Loucy (cell line): ENCODE results near the gene ERCC6L2.

Source experiments
- H2AFZ ChIP-seq: fragments of 200-600 bp; sonication (generic); 2 replicates; pipeline ENCODE4 v1.6.0; 2016; ENCODE audit warnings: antibody characterized with exemption, mild to moderate bottlenecking, low read length, moderate library complexity
- H3F3A ChIP-seq: fragments of 200-600 bp; 2 replicates; pipeline ENCODE4 v1.6.0; 2016; ENCODE audit warnings: antibody characterized with exemption, low read depth, mild to moderate bottlenecking
- H3K27me3 ChIP-seq: fragments of 200-600 bp; sonication (generic); 2 replicates; pipeline ENCODE4 v1.6.1; 2014; ENCODE audit warnings: low read length, mild to moderate bottlenecking; ENCODE audit not compliant: insufficient read depth, poor library complexity, severe bottlenecking
- H3K36me3 ChIP-seq: fragments of 200-600 bp; sonication (generic); 2 replicates; pipeline ENCODE4 v1.6.1; 2016; ENCODE audit warnings: low read length; ENCODE audit not compliant: insufficient read depth
- H3K4me1 ChIP-seq: fragments of 200-600 bp; sonication (generic); 2 replicates; pipeline ENCODE4 v1.5.1; 2014; ENCODE audit warnings: low read length, mild to moderate bottlenecking; ENCODE audit not compliant: insufficient read depth, poor library complexity, severe bottlenecking
- H3K4me2 ChIP-seq: fragments of 200-600 bp; sonication (generic); 2 replicates; pipeline ENCODE4 v1.6.0; 2014; ENCODE audit warnings: antibody characterized with exemption, low read length, low read depth, mild to moderate bottlenecking; ENCODE audit not compliant: poor library complexity, severe bottlenecking
- H3K4me3 ChIP-seq: fragments of 200-600 bp; sonication (generic); 2 replicates; pipeline ENCODE4 v1.5.1; 2014; ENCODE audit warnings: low read length, mild to moderate bottlenecking, mixed read lengths; ENCODE audit not compliant: poor library complexity, severe bottlenecking
- H3K79me2 ChIP-seq: fragments of 200-600 bp; sonication (generic); 2 replicates; pipeline ENCODE4 v1.6.1; 2014; ENCODE audit warnings: low read length; ENCODE audit not compliant: insufficient read depth
- H3K9ac ChIP-seq: fragments of 200-600 bp; sonication (generic); 2 replicates; pipeline ENCODE4 v1.6.0; 2014; ENCODE audit warnings: mild to moderate bottlenecking, low read depth, low read length, moderate library complexity; ENCODE audit not compliant: poor library complexity, severe bottlenecking
- H3K9me2 ChIP-seq: fragments of 200-600 bp; sonication (generic); replicated peaks from 2 replicates; pipeline ENCODE4 v1.6.1; 2016; ENCODE audit warnings: low read depth, low read length, mixed read lengths
- H3K9me3 ChIP-seq: fragments of 200-600 bp; sonication (generic); 2 replicates; pipeline ENCODE4 v1.6.1; 2014; ENCODE audit warnings: mild to moderate bottlenecking, antibody characterized with exemption, low read length, low read depth; ENCODE audit not compliant: insufficient read depth
- H4K20me1 ChIP-seq: fragments of 200-600 bp; sonication (generic); 2 replicates; pipeline ENCODE4 v1.6.0; 2014; ENCODE audit warnings: antibody characterized with exemption, low read length, mild to moderate bottlenecking; ENCODE audit not compliant: insufficient read depth, poor library complexity, severe bottlenecking
- CTCF ChIP-seq: fragments of 200-600 bp; sonication (generic); conservative IDR thresholded peaks from 2 replicates; pipeline ENCODE4 v1.5.1; 2014; ENCODE audit warnings: mild to moderate bottlenecking, antibody characterized with exemption, low read length
- EZH2phosphoT487 ChIP-seq: fragments of 200-600 bp; IDR thresholded peaks from 2 replicates; pipeline ENCODE4 v1.6.1; 2018; ENCODE audit warnings: antibody characterized with exemption, mild to moderate bottlenecking, moderate library complexity, borderline replicate concordance

The ERCC6L2 gene

GRCh38 chr9:96006961-96007360 is 131.5 kb downstream of the ERCC6L2 start:
- no peaks in the 10 kb centered on the region for H3K79me2 ChIP-seq
- H3K9ac ChIP-seq = peak overlapping the region; percentile 34
- no peak overlapping the region for H3K4me3 ChIP-seq
- no peaks in the 10 kb centered on the region for H4K20me1 ChIP-seq
- H3K9me2 ChIP-seq = no peaks in the 10 kb centered on the region
- H3K36me3 ChIP-seq = peaks cover 39% of the 10 kb centered on the region; the same call in 1 of the 2 replicates
- H3K4me2 ChIP-seq = peak overlapping the region; percentile 10
- H3F3A ChIP-seq = no peaks in the 10 kb centered on the region
- TF ChIP-seq CTCF = no peak
- no peak for TF ChIP-seq EZH2phosphoT487
- H3K4me1 ChIP-seq = peaks cover 40% of the 10 kb centered on the region
- H3K9me3 ChIP-seq = no peaks in the 10 kb centered on the region
- H2AFZ ChIP-seq = no peak overlapping the region
- no peaks in the 10 kb centered on the region for H3K27me3 ChIP-seq

- no peak overlapping the region for H2AFZ ChIP-seq
- peak overlapping the region; percentile 56 for H3K4me2 ChIP-seq
- H3K9ac ChIP-seq = no peak overlapping the region
- no peaks in the 10 kb centered on the region for H3K9me2 ChIP-seq
- TF ChIP-seq CTCF (no peak), EZH2phosphoT487 (no peak)
- no peaks in the 10 kb centered on the region for H3K27me3 ChIP-seq
- H3K9me3 ChIP-seq = no peaks in the 10 kb centered on the region
- no peaks in the 10 kb centered on the region for H3K79me2 ChIP-seq
- H4K20me1 ChIP-seq = no peaks in the 10 kb centered on the region
- H3F3A ChIP-seq = no peaks in the 10 kb centered on the region
- H3K4me1 ChIP-seq = peaks cover 40% of the 10 kb centered on the region
- H3K36me3 ChIP-seq = peaks cover 48% of the 10 kb centered on the region; the same call in 1 of the 2 replicates
- no peak overlapping the region for H3K4me3 ChIP-seq
These were observed 133.2 kb downstream of the ERCC6L2 start for GRCh38 chr9:96008502-96009222.

GRCh38 chr9:96009223-96009602 is 133.7 kb downstream of the ERCC6L2 start:
- H3K9me2 ChIP-seq = no peaks in the 10 kb centered on the region
- TF ChIP-seq CTCF (no peak), EZH2phosphoT487 (no peak)
- no peak overlapping the region for H2AFZ ChIP-seq
- peak overlapping the region; percentile 56 for H3K4me2 ChIP-seq
- no peaks in the 10 kb centered on the region for H4K20me1 ChIP-seq
- H3K9ac ChIP-seq = no peak overlapping the region
- peaks cover 46% of the 10 kb centered on the region; the same call in 1 of the 2 replicates for H3K36me3 ChIP-seq
- H3K9me3 ChIP-seq = no peaks in the 10 kb centered on the region
- H3K4me3 ChIP-seq = no peak overlapping the region
- no peaks in the 10 kb centered on the region for H3K79me2 ChIP-seq
- no peaks in the 10 kb centered on the region for H3F3A ChIP-seq
- peaks cover 40% of the 10 kb centered on the region for H3K4me1 ChIP-seq
- H3K27me3 ChIP-seq = no peaks in the 10 kb centered on the region
